HG02943 (cell line): ENCODE measurements around the gene TPD52L2.
A peak's percentile ranks its signal among the peaks of the same experiment; 100 is the strongest.
"Not testable (repeated sequence)": the region's sequence is repeated elsewhere in the genome, so short reads cannot be mapped to it uniquely, and the experiment has no call there.

Experiments used
- ATAC-seq: cut with Tn5 transposase; IDR thresholded peaks from one replicate; pipeline ENCODE4 v1.9.1; 2021; ENCODE audit warnings: mild to moderate bottlenecking, low read depth, moderate library complexity; ENCODE audit not compliant: unreplicated experiment

TPD52L2 gene

DNA sequence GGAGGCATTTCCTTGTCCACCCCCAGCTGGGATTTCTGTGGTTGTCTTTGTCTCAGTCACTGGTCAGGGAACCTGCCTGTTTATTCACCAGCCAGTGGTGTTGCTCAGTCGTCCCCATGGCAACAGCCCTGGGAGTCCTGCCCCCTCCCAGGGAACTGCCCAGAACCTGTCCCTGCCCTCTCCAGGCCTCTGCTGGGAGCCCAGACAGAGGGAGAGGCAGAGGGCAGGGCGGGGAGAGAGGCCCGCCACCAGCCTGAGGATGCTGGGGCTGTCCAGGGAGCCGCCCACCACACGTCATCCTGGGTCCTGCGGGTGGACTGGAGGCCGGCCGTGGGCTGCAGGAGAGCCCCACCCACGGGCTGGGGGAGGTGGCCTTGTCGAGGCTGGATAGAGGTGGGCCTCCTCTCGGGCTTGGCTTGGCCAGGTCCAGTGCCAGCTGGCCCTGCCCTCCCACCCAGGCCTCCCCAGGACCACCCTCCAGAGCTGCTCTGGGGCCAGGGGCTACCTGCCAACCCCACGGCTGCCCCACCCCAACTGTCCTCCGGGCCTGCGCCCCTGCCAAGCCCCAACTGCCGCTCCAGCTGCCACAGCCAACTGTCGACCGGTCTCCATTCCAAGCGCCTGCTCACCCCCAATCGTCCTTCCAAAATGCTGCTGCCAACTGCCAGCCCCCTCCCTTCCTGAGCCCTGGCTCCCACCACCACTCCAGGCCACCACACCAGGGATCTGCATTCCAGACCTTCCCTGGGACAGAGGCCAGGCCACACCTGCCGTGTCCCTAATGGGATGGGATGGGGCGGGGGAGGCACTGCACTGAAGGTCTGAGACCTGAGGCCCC lies 29.8 kb upstream of the TPD52L2 start:
- no peak for ATAC-seq

DNA sequence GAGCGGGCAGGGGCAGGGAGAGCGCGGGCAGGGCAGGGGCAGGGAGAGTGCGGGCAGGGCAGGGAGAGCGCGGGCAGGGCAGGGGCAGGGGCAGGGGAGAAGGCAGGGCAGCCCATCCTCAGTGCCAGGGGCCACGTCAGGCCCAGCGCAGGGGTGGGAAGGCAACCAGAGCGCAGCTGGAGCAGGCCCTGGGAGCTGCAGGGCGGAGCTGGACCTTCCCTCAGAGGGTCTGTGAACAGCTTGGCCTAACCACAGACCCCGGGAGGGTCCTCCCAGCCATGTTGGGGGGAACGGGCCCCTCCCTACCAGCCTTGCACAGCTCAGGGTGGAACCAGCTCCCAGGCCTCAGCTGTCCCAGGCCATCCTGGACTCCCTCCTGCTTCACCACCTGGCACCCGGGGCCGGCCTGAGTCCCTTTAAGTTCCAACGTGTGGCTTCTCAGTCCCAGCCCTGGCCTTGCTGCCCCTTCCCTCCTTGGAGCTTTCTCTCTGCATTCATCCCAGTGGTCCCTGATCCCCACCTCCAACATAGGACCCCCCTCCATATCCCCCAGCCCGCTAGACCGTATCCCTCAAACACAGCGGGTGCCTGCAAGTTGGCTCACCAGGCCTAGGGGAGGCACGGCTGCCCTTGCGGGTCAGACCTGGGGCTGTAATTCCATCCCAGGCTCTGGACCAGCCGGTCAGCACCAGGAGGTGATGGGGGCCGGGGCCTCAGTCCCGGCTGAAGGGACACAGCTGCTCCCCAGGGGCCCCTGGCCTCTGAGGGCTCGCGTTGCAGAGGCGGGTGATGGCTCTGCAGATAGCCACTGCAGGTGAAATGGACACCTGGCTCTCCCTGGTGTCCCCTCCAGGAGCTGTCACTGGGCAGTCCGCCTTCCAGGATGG lies 28.4 kb upstream of the TPD52L2 start:
- no peak for ATAC-seq

DNA sequence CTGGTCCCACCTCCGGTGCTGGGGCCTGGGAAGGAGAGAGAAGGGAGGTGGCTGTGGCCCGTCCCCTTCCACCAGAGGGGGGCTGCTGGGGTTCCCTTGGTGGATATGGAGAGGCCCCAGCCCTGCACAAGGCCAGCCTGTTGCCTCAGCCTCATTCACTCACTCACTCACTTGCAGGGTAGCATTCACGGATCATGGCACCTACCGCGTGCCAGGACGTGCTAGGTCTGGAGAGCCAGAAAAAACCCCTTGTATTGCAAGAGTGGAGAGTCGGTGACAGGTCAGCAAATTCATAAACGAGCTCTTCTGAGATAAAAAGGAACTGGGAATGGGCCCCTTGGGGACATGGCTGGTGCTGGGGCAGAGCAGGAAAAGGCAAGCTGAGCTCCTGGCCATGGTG lies 27.6 kb upstream of the TPD52L2 start:
- ATAC-seq, result no peak

DNA sequence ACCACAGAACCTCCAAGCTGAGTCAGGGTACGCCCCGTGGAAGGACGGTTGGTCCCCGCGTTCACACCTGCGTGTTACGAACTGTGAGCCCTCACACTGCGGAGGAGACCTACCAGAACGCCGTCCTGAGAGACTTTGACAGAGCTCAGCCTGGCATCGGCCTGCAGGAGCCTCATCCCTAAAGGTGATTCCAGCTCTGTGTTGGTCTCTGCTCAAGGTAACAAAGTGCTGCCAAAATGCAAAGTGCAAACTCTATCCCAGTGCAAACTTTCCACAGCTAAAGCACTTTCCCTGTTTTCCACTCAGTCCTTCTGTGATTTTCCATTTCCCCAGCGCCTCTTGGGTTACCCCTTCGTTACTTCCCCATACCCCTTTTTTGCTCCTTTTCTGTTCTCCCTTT lies 25.4 kb upstream of the TPD52L2 start:
- no peak for ATAC-seq

DNA sequence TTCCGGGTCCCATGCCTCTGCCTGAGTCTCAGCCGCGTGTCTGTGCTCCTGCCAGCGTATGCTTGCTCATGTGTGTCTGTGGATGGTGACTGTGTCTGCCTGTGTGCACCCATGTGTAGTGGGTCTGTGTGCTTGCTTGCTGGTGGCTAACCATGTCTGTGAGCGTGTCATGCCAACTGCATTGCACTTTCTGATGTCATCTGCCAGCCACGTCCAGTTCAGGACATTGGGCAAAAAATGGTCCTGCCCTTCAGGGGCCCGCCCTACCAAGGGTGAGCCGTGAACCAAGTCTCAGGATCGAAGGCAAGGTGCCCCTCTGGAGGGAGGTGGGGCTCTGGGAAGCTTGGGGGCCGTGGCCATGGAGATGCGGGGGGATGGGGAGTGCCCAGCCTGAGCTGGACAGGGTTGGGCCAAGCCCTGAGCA lies 24.7 kb upstream of the TPD52L2 start:
- ATAC-seq, result no peak

DNA sequence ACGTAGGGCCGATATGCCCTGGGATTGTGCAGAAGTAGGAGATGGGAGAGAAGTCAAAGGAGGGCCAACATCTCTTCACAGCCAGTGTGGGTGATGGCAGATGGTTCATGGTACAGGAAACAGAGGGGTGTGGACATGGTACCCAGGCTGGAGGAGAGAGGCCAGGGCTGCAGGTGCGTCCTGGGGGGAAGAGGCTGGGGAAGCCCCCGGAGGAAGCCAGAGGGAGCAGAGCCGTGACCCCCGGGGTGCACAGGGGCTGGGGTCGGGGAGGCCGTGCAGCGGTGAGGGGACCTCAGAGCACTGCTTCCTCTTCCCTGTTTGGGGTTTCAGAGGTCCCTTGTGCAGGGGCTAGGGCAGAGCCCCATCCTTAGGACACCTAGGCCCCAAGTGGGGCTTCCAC lies 22.8 kb upstream of the TPD52L2 start:
- no peak for ATAC-seq

DNA sequence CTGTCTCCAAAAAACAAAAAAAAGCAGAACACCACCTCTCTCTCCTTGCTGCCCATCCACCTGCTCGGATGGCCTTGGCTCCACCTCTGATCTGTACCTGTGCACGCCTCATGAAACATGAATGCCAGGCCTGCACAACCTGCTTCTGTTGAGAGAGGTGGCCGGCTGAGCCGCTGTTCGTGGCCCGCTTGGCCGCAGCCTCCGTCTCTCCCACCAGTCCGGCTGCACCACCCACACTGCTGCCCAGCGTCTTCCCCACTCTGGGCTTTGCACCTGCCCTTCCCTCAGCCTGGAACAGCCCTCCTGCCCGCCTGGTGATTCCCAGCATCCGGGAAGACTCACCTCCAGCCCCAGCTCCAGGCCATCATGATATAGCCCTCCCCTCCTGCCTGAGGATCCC lies 21.8 kb upstream of the TPD52L2 start:
- no peak for ATAC-seq

DNA sequence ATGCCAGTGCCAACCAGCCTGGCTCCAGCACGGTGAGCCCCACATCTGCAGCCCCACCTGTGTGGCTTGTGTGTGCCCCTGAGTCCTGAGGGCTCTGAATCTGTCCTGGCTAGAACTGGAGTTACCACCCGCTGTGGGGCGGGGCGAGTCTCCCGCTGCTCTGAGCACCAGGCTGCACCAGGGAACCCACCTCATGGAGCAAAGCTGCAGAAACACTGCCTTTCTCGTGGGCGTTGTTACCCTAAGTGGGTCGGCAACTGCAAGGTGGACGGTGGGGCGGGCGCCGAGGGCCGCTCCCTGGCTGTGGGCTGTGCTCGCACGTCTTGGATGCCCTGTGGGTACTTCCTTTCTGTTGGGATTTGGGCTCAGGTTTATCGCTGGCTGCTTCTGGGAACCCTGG lies 21.3 kb upstream of the TPD52L2 start:
- ATAC-seq, result no peak

DNA sequence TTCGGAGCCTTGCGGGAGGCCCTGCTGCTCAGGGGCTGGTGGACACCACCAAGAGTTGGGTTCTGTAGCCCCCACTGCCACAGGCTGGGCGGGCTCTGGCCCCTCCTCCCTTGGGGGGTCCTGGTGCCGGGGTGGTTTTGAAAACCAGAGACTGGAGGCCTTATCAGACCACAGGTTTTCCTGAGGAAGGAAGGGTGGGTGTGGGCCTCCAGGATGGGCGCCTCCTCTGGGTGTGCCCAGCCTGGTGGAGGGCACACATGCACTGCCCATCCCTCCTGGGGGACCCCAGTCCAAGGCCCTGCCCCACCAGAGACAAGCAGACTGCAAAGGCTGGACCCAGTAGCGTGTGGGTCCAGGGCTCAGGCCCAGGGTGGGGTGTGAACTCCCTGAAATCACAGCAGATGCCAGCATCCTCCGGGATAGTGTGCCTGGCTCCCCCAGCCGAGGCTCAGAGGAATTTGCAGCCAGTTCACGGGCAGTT lies 20.5 kb upstream of the TPD52L2 start:
- ATAC-seq, result no peak

DNA sequence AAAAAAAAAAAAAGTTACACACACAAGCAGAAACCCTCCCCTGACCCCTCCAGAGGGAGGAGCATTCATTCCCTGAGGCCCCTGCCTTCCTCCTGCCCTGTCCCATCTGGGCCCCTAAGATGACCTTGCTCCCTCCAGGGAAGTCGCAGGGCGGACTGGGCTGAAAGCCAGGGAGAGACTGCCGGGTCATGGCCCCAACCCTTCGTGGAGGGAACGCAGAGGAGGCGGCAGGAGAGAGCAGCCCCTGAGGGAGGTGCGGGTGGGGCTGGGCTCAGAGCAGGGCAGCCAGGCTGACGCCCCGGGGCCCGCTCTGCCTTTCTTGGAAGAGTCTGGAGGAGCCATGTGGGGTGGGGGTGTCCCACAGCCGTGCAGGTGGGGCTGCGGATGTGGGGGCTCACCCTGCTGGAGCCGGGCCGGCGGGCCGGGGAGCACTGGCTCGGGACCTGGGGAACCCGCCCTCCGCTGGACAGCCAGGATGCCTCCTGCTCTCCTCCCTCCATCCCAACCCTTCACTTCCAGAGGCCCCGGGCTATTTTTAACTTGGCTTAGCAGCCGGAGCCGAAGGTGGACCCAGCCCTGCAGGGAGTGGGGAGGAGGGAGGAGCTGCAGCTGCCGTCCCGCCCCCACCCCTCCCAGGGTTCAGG lies 18.8 kb upstream of the TPD52L2 start:
- ATAC-seq, result no peak

DNA sequence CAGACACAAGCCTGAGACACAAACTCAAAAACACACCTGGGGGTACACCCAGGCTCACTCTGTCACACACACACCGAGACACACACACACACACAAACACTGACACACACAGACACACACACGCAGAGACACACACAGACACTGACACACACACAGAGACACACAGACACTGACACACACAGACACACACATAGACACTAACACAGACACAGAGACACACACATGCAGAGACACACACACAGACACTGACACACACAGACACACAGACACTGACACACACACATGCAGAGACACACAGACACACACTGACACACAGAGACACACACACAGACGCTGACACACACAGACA lies 18.2 kb upstream of the TPD52L2 start:
- no peak for ATAC-seq

DNA sequence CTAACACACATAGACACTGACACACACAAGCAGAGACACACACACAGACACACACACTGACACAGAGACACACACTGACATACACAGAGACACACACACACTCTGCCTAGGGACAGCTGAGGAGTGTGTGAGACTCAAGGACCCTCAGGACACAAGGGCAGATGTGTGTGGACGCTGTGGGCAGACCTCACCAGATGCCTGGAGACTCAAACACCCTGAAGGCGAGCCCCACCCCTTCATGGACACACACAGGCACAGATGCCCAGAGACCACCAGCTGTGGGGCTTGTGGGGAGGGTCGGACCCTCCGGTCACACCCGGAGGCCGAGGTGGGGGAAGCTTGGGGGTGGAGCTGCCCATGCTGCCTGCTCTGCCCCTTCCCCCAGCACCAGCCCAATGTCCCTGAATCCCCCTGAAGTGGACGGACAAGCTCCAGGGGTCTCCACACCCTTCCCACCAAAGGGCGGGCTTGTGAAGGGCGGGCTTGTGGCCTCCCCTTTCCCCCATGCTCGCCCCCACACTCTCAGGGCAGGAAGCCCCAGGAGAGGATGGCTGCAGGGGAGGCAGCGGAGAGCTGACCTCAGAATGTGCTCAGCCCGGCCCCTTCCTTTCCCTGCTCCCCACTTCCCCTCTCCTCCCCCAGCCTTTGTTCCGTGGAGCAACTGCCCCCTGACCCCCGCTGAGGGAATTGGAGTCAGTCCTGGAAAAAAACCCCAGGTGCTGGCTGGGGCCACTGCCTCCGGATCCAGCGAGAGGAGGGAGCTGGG lies 17.6 kb upstream of the TPD52L2 start:
- ATAC-seq, result no peak

DNA sequence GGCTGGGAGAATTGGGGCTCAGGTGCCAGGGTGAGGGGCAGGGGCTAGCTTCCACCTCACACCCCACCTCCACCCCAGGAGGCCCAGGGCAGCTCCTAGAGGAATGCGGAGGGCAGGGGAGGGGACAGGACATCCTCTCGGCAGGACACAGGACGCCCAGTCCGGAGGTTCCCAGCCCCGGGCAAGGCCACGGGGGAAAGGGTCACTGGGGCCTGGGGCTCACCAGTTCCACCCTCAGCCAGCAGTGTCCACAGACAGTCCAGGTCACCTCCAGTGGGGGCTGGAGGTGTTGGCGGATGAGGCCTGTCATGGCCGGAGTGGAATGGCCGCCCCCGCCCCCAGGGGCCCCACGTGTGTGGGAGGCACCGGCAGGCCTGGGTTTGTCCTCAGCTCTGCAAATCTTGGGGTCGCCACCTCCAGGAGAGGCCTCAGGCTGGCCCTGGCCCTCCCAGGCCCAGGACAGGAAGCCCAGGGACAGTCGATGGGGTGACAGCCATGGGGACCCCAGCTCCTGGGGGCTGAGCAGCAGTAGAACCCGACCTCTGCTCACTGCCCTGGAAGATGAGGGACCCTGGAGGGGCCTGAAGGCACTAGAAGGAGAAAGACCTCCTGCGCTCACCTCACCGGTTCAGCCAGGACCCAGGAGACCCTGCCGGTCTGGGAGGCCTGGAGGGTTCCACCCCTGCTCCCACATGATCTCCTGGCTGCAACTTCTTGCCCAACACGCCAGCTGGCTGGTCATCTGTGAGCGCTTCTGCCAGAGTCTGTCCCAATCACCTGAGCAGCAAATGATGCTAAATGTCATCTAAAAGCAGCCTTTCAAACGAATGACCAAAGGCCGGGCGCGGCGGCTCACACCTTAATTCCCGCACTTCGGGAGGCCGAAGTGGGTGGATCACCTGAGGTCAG lies 16.8 kb upstream of the TPD52L2 start:
- no peak for ATAC-seq

DNA sequence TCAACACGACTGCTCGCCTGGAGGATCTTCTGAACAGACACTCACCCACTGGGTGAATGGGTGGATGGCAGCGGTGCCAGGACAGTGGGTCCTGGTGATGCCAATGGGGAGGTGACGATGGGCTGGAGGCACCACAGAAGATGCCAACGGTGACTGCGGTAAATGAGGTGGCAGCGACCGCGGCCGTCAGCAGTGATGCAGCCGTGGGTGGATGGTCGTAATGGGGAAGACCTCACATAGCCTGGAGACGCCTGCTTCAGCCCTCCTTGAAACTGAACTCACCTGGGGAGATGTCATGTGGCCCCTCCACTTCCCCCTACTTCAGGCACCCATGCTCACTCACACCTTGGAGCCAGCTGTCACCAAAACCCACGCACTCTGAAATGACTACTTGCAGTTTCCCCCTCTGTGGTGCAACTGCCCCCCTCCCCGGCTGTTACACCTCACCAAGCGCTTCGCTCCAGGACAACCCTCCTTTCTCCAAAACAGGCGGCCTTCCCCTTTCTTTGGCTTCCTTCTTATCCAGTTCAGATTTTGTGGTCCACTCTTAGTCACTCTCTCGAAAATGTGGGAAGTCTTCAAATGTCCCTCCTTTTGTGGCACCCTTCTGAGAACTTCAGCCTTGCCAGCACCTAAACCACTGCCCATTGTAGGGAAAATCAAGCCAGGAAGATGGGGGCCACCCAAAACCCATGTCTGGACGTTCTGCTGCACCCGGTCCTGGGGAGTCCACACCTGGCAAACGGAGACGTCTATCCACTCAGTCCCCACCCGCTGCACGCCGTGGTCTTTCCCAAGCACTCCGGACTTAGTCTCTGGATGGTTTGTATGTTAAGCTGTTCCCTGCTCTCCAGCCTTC lies 14.2 kb upstream of the TPD52L2 start:
- peak; percentile 61 for ATAC-seq

DNA sequence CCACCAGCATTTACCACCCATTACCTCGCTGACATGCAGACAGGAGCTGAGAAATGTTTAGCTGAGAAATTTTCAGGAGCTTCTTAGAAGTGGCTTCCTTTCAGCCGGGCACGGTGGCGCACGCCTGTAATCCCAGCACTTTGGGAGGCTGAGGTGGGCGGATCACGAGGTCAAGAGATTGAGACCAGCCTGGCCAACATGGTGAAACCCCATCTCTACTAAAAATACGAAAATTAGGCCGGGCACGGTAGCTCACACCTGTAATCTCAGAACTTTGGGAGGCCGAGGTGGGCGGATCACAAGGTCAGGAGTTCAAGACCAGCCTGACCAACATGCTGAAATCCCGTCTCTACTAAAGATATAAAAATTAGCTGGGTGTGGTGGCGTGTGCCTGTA lies 13.5 kb upstream of the TPD52L2 start:
- ATAC-seq, result not testable (repeated sequence)

DNA sequence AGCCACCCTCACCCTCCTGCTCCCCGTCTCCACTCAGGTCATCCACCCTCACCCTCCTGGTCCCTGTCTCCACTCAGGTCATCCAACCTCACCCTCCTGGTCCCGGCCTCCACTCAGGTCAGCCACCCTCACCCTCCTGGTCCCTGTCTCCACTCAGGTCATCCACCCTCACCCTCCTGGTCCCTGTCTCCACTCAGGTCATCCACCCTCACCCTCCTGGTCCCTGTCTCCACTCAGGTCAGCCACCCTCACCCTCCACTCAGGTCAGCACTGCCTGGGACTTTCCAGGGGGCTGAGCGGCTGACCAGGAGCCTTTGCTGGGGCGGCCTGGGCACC lies 11.4 kb upstream of the TPD52L2 start:
- ATAC-seq, result not testable (repeated sequence)

DNA sequence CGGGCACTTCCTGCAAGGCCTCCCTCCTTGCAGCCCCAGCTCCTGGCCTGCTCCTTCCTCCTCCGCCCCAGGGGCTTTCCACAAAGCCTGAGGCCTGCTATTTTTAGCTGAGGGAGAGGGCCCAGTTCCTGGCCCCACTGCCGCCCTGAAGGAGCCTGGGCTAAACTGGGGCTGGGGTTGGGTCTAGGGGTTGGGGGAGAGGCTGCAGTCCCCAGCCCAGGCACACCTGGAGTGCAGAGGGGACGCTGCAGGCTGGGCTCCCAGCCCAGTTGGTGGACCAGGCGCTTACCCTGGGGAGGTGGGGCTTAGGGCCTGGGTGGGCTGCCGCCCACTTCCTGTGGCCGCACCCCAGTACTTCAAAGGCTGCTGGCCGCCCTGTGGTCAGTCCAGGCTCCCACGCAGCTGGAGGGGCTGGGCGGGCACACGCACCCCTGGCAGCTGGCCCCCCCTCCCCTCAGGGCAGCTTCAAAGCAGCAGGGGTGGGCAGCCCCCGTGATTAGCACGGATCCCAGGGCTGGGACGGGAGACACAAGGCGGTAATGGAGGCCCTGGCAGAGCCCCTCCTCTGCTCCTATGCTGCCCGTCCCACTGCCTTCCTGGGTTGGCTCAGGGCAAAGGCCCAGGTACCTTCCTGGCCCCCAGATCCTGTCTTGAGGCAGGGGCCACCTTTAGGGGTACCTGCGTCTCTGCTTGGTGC lies 10.9 kb upstream of the TPD52L2 start:
- ATAC-seq, result no peak

DNA sequence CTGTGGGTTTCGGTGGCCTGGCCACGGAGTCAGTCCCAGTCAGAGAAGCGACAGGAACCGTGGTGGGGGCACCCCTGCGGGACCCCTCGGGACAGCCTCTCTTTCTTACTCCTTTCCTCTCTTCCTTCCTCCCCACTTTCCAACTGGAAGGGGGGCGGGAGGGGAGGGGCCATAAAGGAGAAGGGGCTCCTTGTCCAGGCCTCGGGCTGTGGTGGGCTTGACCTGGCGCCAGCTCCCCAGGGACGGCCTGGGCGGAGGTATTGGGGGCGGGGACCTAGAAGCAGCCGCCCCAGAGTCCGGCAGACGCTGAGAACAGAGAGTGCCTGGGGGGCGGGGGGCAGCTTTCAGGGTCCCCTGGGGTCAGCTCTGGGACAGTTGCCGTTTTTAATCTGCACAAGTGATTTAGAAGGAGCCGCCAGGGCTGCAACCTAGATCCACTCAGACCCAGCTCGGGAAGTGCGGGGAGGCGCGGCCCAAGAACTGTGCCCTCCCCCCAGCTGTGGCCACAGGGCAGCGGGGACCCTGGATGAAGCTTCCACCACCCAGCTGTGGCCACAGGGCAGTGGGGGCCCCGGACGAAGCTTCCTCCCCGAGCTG lies 10.2 kb upstream of the TPD52L2 start:
- no peak for ATAC-seq
